WTC11 (cell line): ENCODE measurements around the gene FBXW4. TPM values are rescaled to one million over a fixed set of nuclear protein-coding genes. Genes with fewer than 3 reads are reported as not detected.

ENCODE experiments used
- microRNA-seq: library from miRNA; unstranded; fragments of <30 nt; microRNA quantifications from one replicate; pipeline ENCODE4 v1.2.0, GENCODE V29; 2022; ENCODE audit warnings: borderline number of aligned reads
- total RNA-seq: library from RNA; stranded (reverse); gene quantifications from 3 replicates; pipeline ENCODE4 v1.2.3, GENCODE V29; 2021

Gene FBXW4
- total RNA-seq, 1 experiment from 2014 or later = 45.3 TPM

Small RNA genes within 50 kb of the gene (microRNA-seq; reads per million reads assigned to microRNA genes)
- not detected for gene MIR3158-1
- gene MIR3158-2 = not detected

Other genes with a start within 250 kb of the FBXW4 start
- gene POLL, start 106.9 kb downstream of the FBXW4 start, total RNA-seq = 40.7 to 46.2 TPM (median 41.3 TPM) in 3 replicates
- 21.8 to 23.8 TPM (median 22.0 TPM) in 3 replicates for gene DPCD, start 106.8 kb downstream of the FBXW4 start, total RNA-seq
- gene FGF8, start 80.9 kb upstream of the FBXW4 start, total RNA-seq = 14.0 to 28.9 TPM (median 16.4 TPM) in 3 replicates
- 223 to 260 TPM (median 229 TPM) in 3 replicates for gene NPM3, start 88.3 kb upstream of the FBXW4 start, total RNA-seq
- 110 to 111 TPM (median 110 TPM) in 3 replicates for gene OGA, start 123.3 kb upstream of the FBXW4 start, total RNA-seq
- gene KCNIP2, start 148.6 kb upstream of the FBXW4 start, total RNA-seq = 4.5 to 5.4 TPM (median 5.2 TPM) in 3 replicates